Measurements from ENCODE around the gene MAN2C1.

- TF ChIP-seq CTCF (IDR thresholded peaks at IDR 0.05; ENCODE audit: insufficient read depth, low read length, poor library complexity, severe bottlenecking) (no peak), EZH2phosphoT487 (conservative IDR thresholded peaks at IDR 0.05; ENCODE audit: low read length) (no peak)
These were observed 58.7 kb downstream of the MAN2C1 start for GRCh38 chr15:75309711-75310110.
